ENCODE results near the gene CTNNA2.

DNA sequence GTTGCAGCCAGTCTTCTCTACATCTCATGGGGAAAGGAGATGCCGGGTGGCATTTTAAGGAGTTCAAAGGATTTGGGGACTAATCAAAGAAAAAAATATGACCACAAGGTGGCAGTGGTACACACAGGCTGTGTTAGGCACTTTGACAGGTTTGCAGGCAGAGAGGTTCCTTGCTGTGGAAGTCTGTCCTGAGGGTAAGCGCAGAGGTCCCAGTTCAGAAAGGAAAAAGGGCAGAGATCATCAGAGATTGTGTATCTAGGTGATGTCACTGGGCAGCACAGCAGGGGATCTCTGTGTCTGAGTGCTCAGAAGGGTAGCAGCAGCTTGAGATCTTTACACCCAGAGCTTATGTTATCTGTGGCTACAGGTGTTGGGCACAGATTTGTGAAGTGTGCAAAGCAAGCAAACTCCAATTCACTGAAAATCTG, 560.3 kb downstream of the CTNNA2 start:
- no peak for TF ChIP-seq EZH2phosphoT487 (IDR thresholded peaks at IDR 0.05; ENCODE audit: low read depth)
- TF ChIP-seq, protein P1, sequence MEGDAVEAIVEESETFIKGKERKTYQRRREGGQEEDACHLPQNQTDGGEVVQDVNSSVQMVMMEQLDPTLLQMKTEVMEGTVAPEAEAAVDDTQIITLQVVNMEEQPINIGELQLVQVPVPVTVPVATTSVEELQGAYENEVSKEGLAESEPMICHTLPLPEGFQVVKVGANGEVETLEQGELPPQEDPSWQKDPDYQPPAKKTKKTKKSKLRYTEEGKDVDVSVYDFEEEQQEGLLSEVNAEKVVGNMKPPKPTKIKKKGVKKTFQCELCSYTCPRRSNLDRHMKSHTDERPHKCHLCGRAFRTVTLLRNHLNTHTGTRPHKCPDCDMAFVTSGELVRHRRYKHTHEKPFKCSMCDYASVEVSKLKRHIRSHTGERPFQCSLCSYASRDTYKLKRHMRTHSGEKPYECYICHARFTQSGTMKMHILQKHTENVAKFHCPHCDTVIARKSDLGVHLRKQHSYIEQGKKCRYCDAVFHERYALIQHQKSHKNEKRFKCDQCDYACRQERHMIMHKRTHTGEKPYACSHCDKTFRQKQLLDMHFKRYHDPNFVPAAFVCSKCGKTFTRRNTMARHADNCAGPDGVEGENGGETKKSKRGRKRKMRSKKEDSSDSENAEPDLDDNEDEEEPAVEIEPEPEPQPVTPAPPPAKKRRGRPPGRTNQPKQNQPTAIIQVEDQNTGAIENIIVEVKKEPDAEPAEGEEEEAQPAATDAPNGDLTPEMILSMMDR (IDR thresholded peaks at IDR 0.05; ENCODE audit: low read depth, low read length), result peak; percentile 72

Measured in OCI-LY3 (cell line).